HepG2 (cell line): Measurements from ENCODE around the gene NIBAN1. TPM values are rescaled to one million over a fixed set of nuclear protein-coding genes. Genes with fewer than 3 reads are reported as not detected.

Experiments
- ATAC-seq: fragments of 200-7000 bp; cut with Tn5 transposase; 3 replicates; pipeline ENCODE4 v1.9.1; 2020; ENCODE audit warnings: mild to moderate bottlenecking, moderate library complexity
- BruUV-seq: library from RNA; stranded (reverse); fragments of 400-500 nt; replicated peaks from 2 replicates; lab custom pipeline; 2021; lab: Mats Ljungman, UMichigan
- CTCF ChIA-PET: fragments of 300-600 bp; formaldehyde crosslinking; extraction: SDS; loops from one replicate; lab custom pipeline; 2021; ENCODE audit warnings: low total read pairs, inconsistent platforms, low intra/inter-chr PET ratio; lab: Yijun Ruan, JAX
- POLR2A ChIA-PET: fragments of 350-600 bp; sonication (Branson Sonifier 250); formaldehyde crosslinking; loops from one replicate; lab custom pipeline; 2020; ENCODE audit warnings: antibody characterized with exemption, inconsistent platforms; lab: Yijun Ruan, JAX
- DNase-seq: peaks from one replicate; pipeline ENCODE4 v3.0.0-alpha.2; 2015; ENCODE audit warnings: low spot score
- FAIRE-seq: peaks from 3 replicates; lab custom pipeline; 2011; peaks lifted over from hg19 to GRCh38; lab: Jason Lieb, UNC
- H2AFZ ChIP-seq: one replicate; pipeline ENCODE4 v1.6.1; 2011; ENCODE audit warnings: low read length, inconsistent platforms
- H3K27ac ChIP-seq: fragments of 300-600 bp; 3 replicates; pipeline ENCODE4 v1.8.0; 2011; ENCODE audit warnings: mixed run types, mild to moderate bottlenecking, mixed read lengths, low read length, inconsistent platforms; ENCODE audit not compliant: insufficient read depth; ENCODE audit errors: extremely low read length
- H3K27me3 ChIP-seq, 2 experiments: fragments of 200-600 bp in 1 of 2; 2 replicates in 1 of 2; 3 replicates in 1 of 2; pipeline versions ENCODE4 v1.6.0 to v1.8.0; 2011; ENCODE audit warnings: low read length in 2 of 2, mild to moderate bottlenecking in 2 of 2, moderate library complexity in 2 of 2, inconsistent platforms in 1 of 2; ENCODE audit not compliant: insufficient read depth in 2 of 2, control insufficient read depth in 1 of 2
- H3K36me3 ChIP-seq, 2 experiments: fragments of 200-600 bp in 1 of 2; replicated peaks in 1 of 2; 2 replicates in 1 of 2; 3 replicates in 1 of 2; pipeline versions ENCODE4 v1.5.1 to v1.8.0; 2011; ENCODE audit warnings: low read length in 2 of 2, inconsistent platforms in 1 of 2; ENCODE audit not compliant: insufficient read depth in 2 of 2, control insufficient read depth in 1 of 2
- H3K4me1 ChIP-seq: 2 replicates; pipeline ENCODE4 v1.5.1; 2012; ENCODE audit warnings: low read length, inconsistent platforms; ENCODE audit not compliant: insufficient read depth
- H3K4me2 ChIP-seq: 2 replicates; pipeline ENCODE4 v1.6.0; 2011; ENCODE audit warnings: low read depth, low read length, inconsistent platforms
- H3K4me3 ChIP-seq, 3 experiments: fragments of 200-600 bp in 1 of 3; sonication (generic), shearing (Covaris generic) in 1 of 3; replicated peaks in 1 of 3; 2 replicates each; pipeline ENCODE4 v1.5.1; 2011 to 2016; ENCODE audit warnings: low read length in 3 of 3, inconsistent platforms in 2 of 3, low read depth in 2 of 3, mild to moderate bottlenecking in 2 of 3, control low read depth in 1 of 3, mixed read lengths in 1 of 3; ENCODE audit not compliant: insufficient read depth in 1 of 3
- H3K79me2 ChIP-seq: one replicate; pipeline ENCODE4 v1.6.1; 2011; ENCODE audit warnings: low read length, inconsistent platforms; ENCODE audit not compliant: insufficient read depth
- H3K9ac ChIP-seq: 2 replicates; pipeline ENCODE4 v1.6.0; 2011; ENCODE audit warnings: mild to moderate bottlenecking, low read depth, low read length, inconsistent platforms; ENCODE audit not compliant: insufficient read depth
- H3K9me3 ChIP-seq: 2 replicates; pipeline ENCODE4 v1.5.1; 2012; ENCODE audit warnings: mild to moderate bottlenecking, low read length
- H4K20me1 ChIP-seq: 2 replicates; pipeline ENCODE4 v1.6.0; 2011; ENCODE audit warnings: inconsistent platforms, mild to moderate bottlenecking, low read length, moderate library complexity; ENCODE audit not compliant: insufficient read depth
- ATF1 ChIP-seq: IDR thresholded peaks from 2 replicates; pipeline ENCODE4 v1.6.1; 2016; ENCODE audit warnings: mild to moderate bottlenecking, control low read depth
- CREB1 ChIP-seq, 2 experiments: fragments of 450-650 bp in 1 of 2; IDR thresholded peaks; 2 replicates each; pipeline ENCODE4 v1.6.1; 2016 to 2017; ENCODE audit warnings: control low read depth in 1 of 2, mild to moderate bottlenecking in 1 of 2, missing compliant biosample characterization in 1 of 2, missing genetic modification characterization in 1 of 2
- MBNL3 ChIP-seq: fragments of 250-450 bp; sonication (Bioruptor Pico); conservative IDR thresholded peaks from 2 replicates; pipeline ENCODE4 v1.8.0; 2022; ENCODE audit warnings: mild to moderate bottlenecking, inconsistent platforms
- NR1H2 ChIP-seq: sonication (generic); formaldehyde crosslinking; IDR thresholded peaks from 2 replicates; pipeline ENCODE4 v1.8.1; 2022; ENCODE audit warnings: low read depth, missing genetic modification reagents, borderline replicate concordance
- NR2F2 ChIP-seq: IDR thresholded peaks from 2 replicates; pipeline ENCODE4 v1.6.1; 2012; ENCODE audit warnings: low read depth, inconsistent platforms, borderline replicate concordance
- THYN1 ChIP-seq: sonication (generic); formaldehyde crosslinking; IDR thresholded peaks from 2 replicates; pipeline ENCODE4 v1.8.1; 2023; ENCODE audit warnings: low read depth, mild to moderate bottlenecking, moderate library complexity, missing genetic modification reagents, borderline replicate concordance
- ZFP36L2 ChIP-seq: sonication (generic); formaldehyde crosslinking; IDR thresholded peaks from 2 replicates; pipeline ENCODE4 v1.4.0; 2020; ENCODE audit warnings: missing genetic modification reagents
- WGBS: methylation state at CpG from one replicate; pipeline ENCODE4 v1.1.6; 2017; ENCODE audit warnings: low lambda C conversion rate; 5-methylcytosine and 5-hydroxymethylcytosine counted together
- in situ Hi-C: cut with HindIII; loops from 2 replicates; pipeline ENCODE4 v1.10.0; 2017; ENCODE audit warnings: low pct_unique_long_range_greater_than_20kb; ENCODE audit not compliant: extremely low pct_ligation_motif_present
- intact Hi-C: fragments of 100-400 bp; cut with micrococcal nuclease; formaldehyde crosslinking; loops from one replicate; pipeline ENCODE4 v1.10.0; 2022; ENCODE audit not compliant: unreplicated experiment
- polyA plus RNA-seq, 8 experiments: library from polyadenylated mRNA; depleted of rRNA in 3 of 8; stranded (reverse) in 7 of 8; unstranded in 1 of 8; fragments of >200 nt; fragmentation: Illumina TruSeq in 4 of 8; extraction: Trizol in 4 of 8; gene quantifications; 2 replicates each; pipeline versions ENCODE4 v1.2.1 to v1.2.3, GENCODE V29; 2011 to 2016; ENCODE audit warnings: low read depth in 4 of 8, missing spikeins in 1 of 8, mixed read lengths in 1 of 8; ENCODE audit not compliant: insufficient read depth in 1 of 8
- total RNA-seq, 5 experiments: library from RNA; depleted of rRNA; stranded (reverse); fragments of >200 nt; fragmentation: Illumina TruSeq; extraction: Trizol; gene quantifications; 2 replicates each; pipeline ENCODE4 v1.2.3, GENCODE V29; 2016; ENCODE audit warnings: low read depth in 1 of 5
- TF ChIP-seq, protein P1 (sequence below): sonication (generic); formaldehyde crosslinking; IDR thresholded peaks from 2 replicates; pipeline ENCODE4 v1.4.0; 2020; ENCODE audit warnings: missing genetic modification reagents, borderline replicate concordance
- TF ChIP-seq, protein P2 (sequence below): sonication (generic); formaldehyde crosslinking; IDR thresholded peaks from 2 replicates; pipeline ENCODE4 v1.8.1; 2023; ENCODE audit warnings: mild to moderate bottlenecking, missing genetic modification reagents

NIBAN1 gene
- total and polyA plus RNA-seq, 2 of the 13 experiments (the other 11 are each of a cell fraction or from before 2014, with no cell fraction given), result not detected

DNA sequence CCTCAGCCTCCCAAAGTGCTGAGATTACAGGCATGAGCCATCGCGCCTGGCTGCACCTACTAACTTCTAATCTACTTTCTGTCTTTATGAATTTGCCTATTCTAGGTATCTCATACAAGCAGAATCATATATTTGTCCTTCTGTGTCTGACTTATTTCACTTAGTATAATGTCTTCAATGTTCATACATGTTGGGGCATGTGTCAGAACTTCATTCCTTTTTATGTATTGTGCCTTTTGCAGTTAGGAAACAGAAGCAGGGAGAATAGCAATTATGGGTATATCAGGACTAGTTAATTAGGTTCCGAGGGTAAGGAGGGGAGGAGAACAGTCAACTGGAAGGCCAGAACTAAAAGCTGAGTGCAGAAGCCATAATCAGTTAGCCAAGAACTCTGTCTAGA, 18.0 kb upstream of the NIBAN1 start (continued):
- TF ChIP-seq MBNL3, result no peak
- no peak for TF ChIP-seq THYN1
- no peak for TF ChIP-seq CREB1 (IDR thresholded peaks at IDR 0.05)
- no peak for TF ChIP-seq CREB1 (CRISPR knock-in tag; IDR thresholded peaks at IDR 0.05)
- TF ChIP-seq, protein P1, sequence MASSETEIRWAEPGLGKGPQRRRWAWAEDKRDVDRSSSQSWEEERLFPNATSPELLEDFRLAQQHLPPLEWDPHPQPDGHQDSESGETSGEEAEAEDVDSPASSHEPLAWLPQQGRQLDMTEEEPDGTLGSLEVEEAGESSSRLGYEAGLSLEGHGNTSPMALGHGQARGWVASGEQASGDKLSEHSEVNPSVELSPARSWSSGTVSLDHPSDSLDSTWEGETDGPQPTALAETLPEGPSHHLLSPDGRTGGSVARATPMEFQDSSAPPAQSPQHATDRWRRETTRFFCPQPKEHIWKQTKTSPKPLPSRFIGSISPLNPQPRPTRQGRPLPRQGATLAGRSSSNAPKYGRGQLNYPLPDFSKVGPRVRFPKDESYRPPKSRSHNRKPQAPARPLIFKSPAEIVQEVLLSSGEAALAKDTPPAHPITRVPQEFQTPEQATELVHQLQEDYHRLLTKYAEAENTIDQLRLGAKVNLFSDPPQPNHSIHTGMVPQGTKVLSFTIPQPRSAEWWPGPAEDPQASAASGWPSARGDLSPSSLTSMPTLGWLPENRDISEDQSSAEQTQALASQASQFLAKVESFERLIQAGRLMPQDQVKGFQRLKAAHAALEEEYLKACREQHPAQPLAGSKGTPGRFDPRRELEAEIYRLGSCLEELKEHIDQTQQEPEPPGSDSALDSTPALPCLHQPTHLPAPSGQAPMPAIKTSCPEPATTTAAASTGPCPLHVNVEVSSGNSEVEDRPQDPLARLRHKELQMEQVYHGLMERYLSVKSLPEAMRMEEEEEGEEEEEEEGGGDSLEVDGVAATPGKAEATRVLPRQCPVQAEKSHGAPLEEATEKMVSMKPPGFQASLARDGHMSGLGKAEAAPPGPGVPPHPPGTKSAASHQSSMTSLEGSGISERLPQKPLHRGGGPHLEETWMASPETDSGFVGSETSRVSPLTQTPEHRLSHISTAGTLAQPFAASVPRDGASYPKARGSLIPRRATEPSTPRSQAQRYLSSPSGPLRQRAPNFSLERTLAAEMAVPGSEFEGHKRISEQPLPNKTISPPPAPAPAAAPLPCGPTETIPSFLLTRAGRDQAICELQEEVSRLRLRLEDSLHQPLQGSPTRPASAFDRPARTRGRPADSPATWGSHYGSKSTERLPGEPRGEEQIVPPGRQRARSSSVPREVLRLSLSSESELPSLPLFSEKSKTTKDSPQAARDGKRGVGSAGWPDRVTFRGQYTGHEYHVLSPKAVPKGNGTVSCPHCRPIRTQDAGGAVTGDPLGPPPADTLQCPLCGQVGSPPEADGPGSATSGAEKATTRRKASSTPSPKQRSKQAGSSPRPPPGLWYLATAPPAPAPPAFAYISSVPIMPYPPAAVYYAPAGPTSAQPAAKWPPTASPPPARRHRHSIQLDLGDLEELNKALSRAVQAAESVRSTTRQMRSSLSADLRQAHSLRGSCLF, result no peak
- TF ChIP-seq NR2F2, result no peak
- no peak for TF ChIP-seq ZFP36L2 (CRISPR knock-in tag)
- TF ChIP-seq, protein P2, sequence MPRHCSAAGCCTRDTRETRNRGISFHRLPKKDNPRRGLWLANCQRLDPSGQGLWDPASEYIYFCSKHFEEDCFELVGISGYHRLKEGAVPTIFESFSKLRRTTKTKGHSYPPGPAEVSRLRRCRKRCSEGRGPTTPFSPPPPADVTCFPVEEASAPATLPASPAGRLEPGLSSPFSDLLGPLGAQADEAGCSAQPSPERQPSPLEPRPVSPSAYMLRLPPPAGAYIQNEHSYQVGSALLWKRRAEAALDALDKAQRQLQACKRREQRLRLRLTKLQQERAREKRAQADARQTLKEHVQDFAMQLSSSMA, result no peak
- TF ChIP-seq ATF1 (CRISPR knock-in tag), result no peak

DNA sequence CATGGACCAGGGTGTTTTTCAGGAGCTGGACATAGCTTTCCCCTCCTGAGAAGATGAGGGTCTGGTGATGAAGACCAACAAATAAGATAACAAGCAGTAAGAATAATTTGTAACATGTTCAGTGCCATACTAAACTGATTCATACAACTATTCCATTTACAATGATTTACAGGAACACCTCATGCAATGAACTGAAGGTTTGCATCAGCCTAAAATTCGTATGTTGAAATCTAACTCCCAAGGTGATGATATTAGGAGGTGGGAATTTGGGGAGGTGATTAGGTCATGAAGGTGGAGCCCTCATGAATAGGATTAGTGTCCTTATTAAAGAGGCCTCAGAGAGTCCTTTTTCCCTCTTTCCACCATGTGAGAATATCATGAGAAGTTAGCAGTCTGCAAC, 15.9 kb upstream of the NIBAN1 start:
- Histone ChIP-seq H2AFZ (no peak overlapping the region), H3K4me1 (no peaks in the 10 kb centered on the region), H3K4me2 (no peak overlapping the region), H3K9ac (no peak overlapping the region), H3K36me3 (no peaks in the 10 kb centered on the region), H4K20me1 (no peaks in the 10 kb centered on the region), H3K79me2 (no peaks in the 10 kb centered on the region), H3K27me3 (peaks cover 0 to 11% of the 10 kb centered on the region in 2 experiments; a peak in 2 of 5 replicates), H3K27ac (no peak overlapping the region), H3K4me3 (no peak overlapping the region), H3K9me3 (no peaks in the 10 kb centered on the region)
- no TSS peak for BruUV-seq
- in situ Hi-C loops, result no loop called here
- ATAC-seq (no peak), FAIRE-seq (no peak), DNase-seq (no peak)
- 8% methylated on average over 1 of the region's 1 CpG for WGBS
- no peak for TF ChIP-seq NR1H2 (CRISPR knock-in tag)
- ChIA-PET POLR2A (no interaction called here), CTCF (no interaction called here)
- intact Hi-C loops, result no loop called here
